HG03457 (cell line): ENCODE results near the gene EIPR1.

Experiments
- ATAC-seq: cut with Tn5 transposase; IDR thresholded peaks from one replicate; pipeline ENCODE4 v1.9.1; 2021; ENCODE audit warnings: moderate number of reproducible peaks; ENCODE audit not compliant: unreplicated experiment

EIPR1 gene

GRCh38 chr2:3325458-3326181, 52.0 kb downstream of the EIPR1 start:
- ATAC-seq, result no peak

GRCh38 chr2:3324404-3325281, 53.0 kb downstream of the EIPR1 start:
- ATAC-seq, result no peak

GRCh38 chr2:3324036-3324386, 53.6 kb downstream of the EIPR1 start:
- no peak for ATAC-seq

- ATAC-seq, result no peak
Measured at GRCh38 chr2:3323360-3324035, 54.1 kb downstream of the EIPR1 start.

GRCh38 chr2:3322311-3322970, 55.2 kb downstream of the EIPR1 start:
- ATAC-seq, result no peak

GRCh38 chr2:3321825-3322224, 55.8 kb downstream of the EIPR1 start:
- ATAC-seq, result no peak

- no peak for ATAC-seq
Measured at GRCh38 chr2:3320910-3321605, 56.6 kb downstream of the EIPR1 start.

- no peak for ATAC-seq
Measured at GRCh38 chr2:3319745-3320566, 57.7 kb downstream of the EIPR1 start.

GRCh38 chr2:3319134-3319533, 58.5 kb downstream of the EIPR1 start:
- ATAC-seq, result no peak

GRCh38 chr2:3317871-3318590, 59.6 kb downstream of the EIPR1 start:
- no peak for ATAC-seq

GRCh38 chr2:3317277-3317685, 60.3 kb downstream of the EIPR1 start:
- no peak for ATAC-seq

GRCh38 chr2:3316456-3317276, 61.0 kb downstream of the EIPR1 start:
- ATAC-seq, result no peak

GRCh38 chr2:3314626-3315025, 63.0 kb downstream of the EIPR1 start:
- ATAC-seq, result no peak

GRCh38 chr2:3313781-3314375, 63.7 kb downstream of the EIPR1 start:
- ATAC-seq, result no peak

GRCh38 chr2:3312576-3313345, 64.9 kb downstream of the EIPR1 start:
- no peak for ATAC-seq

- ATAC-seq, result no peak
Measured at GRCh38 chr2:3311601-3312000, 66.0 kb downstream of the EIPR1 start.
